Measurements from ENCODE around the gene HECA.

DNA sequence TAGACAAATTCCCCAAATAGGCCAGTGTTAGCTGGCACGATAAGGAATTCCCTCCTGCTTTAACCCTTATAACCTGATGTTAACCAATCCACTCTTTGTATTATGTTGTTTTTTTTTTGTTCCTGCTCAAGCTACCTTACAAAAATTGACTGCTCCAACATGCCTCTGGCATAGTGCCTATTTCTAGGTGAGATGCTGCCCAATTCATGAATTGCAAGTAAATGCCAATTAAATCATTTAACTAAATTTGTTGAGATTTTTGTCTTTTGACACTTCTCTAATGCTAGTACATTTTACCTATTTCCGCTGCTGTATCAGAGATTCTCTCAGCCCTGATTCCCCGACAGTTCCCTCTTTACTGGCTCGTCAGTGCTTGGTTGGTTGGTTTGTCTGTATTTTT is 66.5 kb downstream of the HECA start:
- TF ChIP-seq CTCF (IDR thresholded peaks at IDR 0.05; ENCODE audit: low read length) (no peak), EZH2 (optimal IDR thresholded peaks at IDR 0.05; ENCODE audit: low read depth, low read length) (no peak)

Data from MM.1S (cell line).